Measurements from ENCODE around the gene RNU7-1.

The RNU7-1 gene

DNA sequence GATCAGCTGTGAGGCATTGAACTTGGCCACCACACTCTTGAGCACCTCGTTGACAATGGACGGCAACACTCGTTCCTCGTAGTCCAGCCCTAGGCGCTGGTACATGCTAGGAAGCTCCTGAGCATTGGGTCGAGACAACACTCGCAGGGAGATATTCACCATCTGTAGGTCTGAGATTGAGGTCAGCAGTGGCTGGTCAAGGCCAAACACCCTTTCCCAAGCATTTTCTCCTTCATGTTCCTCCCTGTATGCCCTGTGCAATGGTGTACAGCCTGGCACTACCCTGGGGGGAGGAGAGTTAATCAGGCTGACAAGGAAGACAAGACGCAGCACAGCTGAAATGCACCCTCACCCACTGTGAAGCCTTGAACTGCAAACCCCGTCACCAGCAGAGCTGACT is 24.8 kb downstream of the RNU7-1 start:
- no peak for DNase-seq

- DNase-seq: no peak
These were observed 26.5 kb downstream of the RNU7-1 start for GRCh38 chr12:6970096-6970527.

- DNase-seq: no peak
These were observed 30.6 kb downstream of the RNU7-1 start for GRCh38 chr12:6974180-6974579.

- no peak for DNase-seq
These were observed 31.8 kb downstream of the RNU7-1 start for GRCh38 chr12:6975297-6976032.

DNA sequence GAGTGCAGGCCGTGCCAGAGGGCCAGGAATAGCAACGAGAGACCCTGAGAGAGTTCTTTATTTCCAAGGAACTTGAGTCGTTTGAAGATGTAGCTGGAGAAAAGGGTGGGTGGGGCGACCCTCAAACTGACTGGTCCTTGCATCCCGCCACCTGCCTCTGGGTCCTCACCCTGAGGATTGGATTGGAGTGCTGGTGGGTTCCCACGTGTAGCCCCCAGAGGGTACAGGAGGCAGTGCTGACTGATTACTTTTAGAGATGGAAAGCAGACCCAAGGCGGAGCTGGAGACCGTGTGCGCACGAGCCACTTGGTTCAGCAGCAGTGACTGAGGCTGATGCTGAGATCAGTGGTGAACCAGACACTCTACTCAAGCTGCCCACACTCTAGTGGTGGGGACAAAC is 34.0 kb downstream of the RNU7-1 start:
- no peak for DNase-seq

GRCh38 chr12:6978188-6978587 is 34.6 kb downstream of the RNU7-1 start:
- no peak for DNase-seq

- no peak for DNase-seq
These were observed 35.0 kb downstream of the RNU7-1 start for GRCh38 chr12:6978611-6979011.

- DNase-seq: no peak
These were observed 35.4 kb downstream of the RNU7-1 start for GRCh38 chr12:6979021-6979420.

- DNase-seq: no peak
These were observed 35.8 kb downstream of the RNU7-1 start for GRCh38 chr12:6979453-6979852.

- DNase-seq: no peak
These were observed 36.5 kb downstream of the RNU7-1 start for GRCh38 chr12:6980075-6980474.

DNA sequence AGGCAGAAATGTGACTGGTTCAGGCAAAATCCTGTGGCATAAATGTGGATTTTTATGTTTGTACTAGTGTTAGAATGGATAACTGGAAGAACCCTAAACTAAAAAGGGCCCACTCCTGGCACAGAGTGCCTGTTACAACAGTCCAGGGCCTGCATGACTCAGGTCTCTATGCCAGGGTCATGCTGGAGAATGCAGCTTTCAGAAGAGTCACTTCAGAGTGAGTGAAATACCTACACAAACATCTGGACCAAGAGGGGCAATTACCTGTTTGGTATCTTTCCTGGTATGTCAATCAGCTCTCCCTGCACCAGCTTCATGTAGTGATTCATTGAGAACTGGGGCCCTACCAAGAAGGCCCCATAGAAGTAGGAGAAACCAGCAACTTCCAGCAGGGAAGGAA is 37.1 kb downstream of the RNU7-1 start:
- DNase-seq: no peak

GRCh38 chr12:6981152-6982052 is 37.8 kb downstream of the RNU7-1 start:
- no peak for DNase-seq

GRCh38 chr12:6982532-6982931 is 38.9 kb downstream of the RNU7-1 start:
- DNase-seq: no peak

GRCh38 chr12:6987956-6988553 is 44.4 kb downstream of the RNU7-1 start:
- no peak for DNase-seq
